ENCODE results near the gene OR14J1. TPM values are rescaled to one million over a fixed set of nuclear protein-coding genes. Genes with fewer than 3 reads are reported as not detected.
"Not testable (repeated sequence)": the region's sequence is repeated elsewhere in the genome, so short reads cannot be mapped to it uniquely, and the experiment has no call there.

Gene OR14J1
- total RNA-seq, 4 donors from 2014 or later = not detected

GRCh38 chr6:29295623-29296022 is 5.9 kb upstream of the OR14J1 start:
- ATAC-seq (ENCODE audit: low FRiP score) = no peak

GRCh38 chr6:29319931-29320330 is 18.4 kb downstream of the OR14J1 start:
- no peak for DNase-seq (ENCODE audit: low spot score)
- no peak for ATAC-seq (ENCODE audit: low FRiP score)
- no peak for TF ChIP-seq CTCF (IDR thresholded peaks at IDR 0.05)

More at GRCh38 chr6:29295623-29296022, 5.9 kb upstream of the OR14J1 start:
- no peak for TF ChIP-seq CTCF (IDR thresholded peaks at IDR 0.05)
- DNase-seq (ENCODE audit: low spot score) = no peak

GRCh38 chr6:29323332-29323731 is 21.8 kb downstream of the OR14J1 start:
- DNase-seq (ENCODE audit: low spot score); ATAC-seq (ENCODE audit: low FRiP score): not testable (repeated sequence)

GRCh38 chr6:29325777-29326176 is 24.3 kb downstream of the OR14J1 start:
- no peak for TF ChIP-seq CTCF (IDR thresholded peaks at IDR 0.05)
- ATAC-seq (ENCODE audit: low FRiP score) = no peak
- no peak for DNase-seq (ENCODE audit: low spot score)

- ATAC-seq (ENCODE audit: low FRiP score) (no peak), DNase-seq (ENCODE audit: low spot score) (no peak)
- TF ChIP-seq CTCF (IDR thresholded peaks at IDR 0.05) = no peak
Observed at GRCh38 chr6:29332676-29333075, 31.2 kb downstream of the OR14J1 start.

- DNase-seq (ENCODE audit: low spot score) (no peak), ATAC-seq (ENCODE audit: low FRiP score) (no peak)
- TF ChIP-seq CTCF (IDR thresholded peaks at IDR 0.05) = no peak
Observed at GRCh38 chr6:29336269-29336668, 34.8 kb downstream of the OR14J1 start.

- TF ChIP-seq CTCF (IDR thresholded peaks at IDR 0.05) = no peak
- ATAC-seq (ENCODE audit: low FRiP score) = no peak
- no peak for DNase-seq (ENCODE audit: low spot score)
Observed at GRCh38 chr6:29345380-29345779, 43.9 kb downstream of the OR14J1 start.

GRCh38 chr6:29349348-29349747 is 47.8 kb downstream of the OR14J1 start:
- not testable (repeated sequence) for ATAC-seq (ENCODE audit: low FRiP score); DNase-seq (ENCODE audit: low spot score)

Data from omental fat pad (tissue), 4 donors.